NCI-H345 (cell line): ENCODE data around the gene SFRP2.

Source experiments
- DNase-seq: peaks from one replicate; lab custom pipeline; 2025; lab: John Stamatoyannopoulos, UW

SFRP2 gene

GRCh38 chr4:153798420-153798819 lies 9.5 kb upstream of the SFRP2 start:
- DNase-seq = no peak

GRCh38 chr4:153794006-153794405 lies 5.1 kb upstream of the SFRP2 start:
- no peak for DNase-seq

GRCh38 chr4:153792618-153793247 lies 3.9 kb upstream of the SFRP2 start:
- no peak for DNase-seq

GRCh38 chr4:153791746-153792617 lies 3.1 kb upstream of the SFRP2 start:
- DNase-seq = no peak

- no peak for DNase-seq
Observed at GRCh38 chr4:153790962-153791551, 2.2 kb upstream of the SFRP2 start.

GRCh38 chr4:153790500-153790865 lies 1.6 kb upstream of the SFRP2 start:
- no peak for DNase-seq

GRCh38 chr4:153789741-153790499 lies 1.0 kb upstream of the SFRP2 start:
- DNase-seq = no peak

GRCh38 chr4:153788051-153788412 lies 851 bp downstream of the SFRP2 start:
- no peak for DNase-seq

- DNase-seq = no peak
Observed at GRCh38 chr4:153787575-153787974, 1.3 kb downstream of the SFRP2 start.

- DNase-seq = no peak
Observed at GRCh38 chr4:153787061-153787560, 1.8 kb downstream of the SFRP2 start.

- DNase-seq = no peak
Observed at GRCh38 chr4:153785910-153786721, 2.8 kb downstream of the SFRP2 start.

GRCh38 chr4:153784166-153784699 lies 4.7 kb downstream of the SFRP2 start:
- DNase-seq = no peak

GRCh38 chr4:153782581-153782980 lies 6.3 kb downstream of the SFRP2 start:
- DNase-seq = no peak

- DNase-seq = no peak
Observed at GRCh38 chr4:153781717-153782416, 7.0 kb downstream of the SFRP2 start.

- no peak for DNase-seq
Observed at GRCh38 chr4:153781280-153781679, 7.6 kb downstream of the SFRP2 start.

GRCh38 chr4:153780876-153781275 lies 8.0 kb downstream of the SFRP2 start:
- no peak for DNase-seq

- DNase-seq = no peak
Observed at GRCh38 chr4:153780221-153780620, 8.7 kb downstream of the SFRP2 start.

GRCh38 chr4:153778383-153778782 lies 10.5 kb downstream of the SFRP2 start:
- DNase-seq = no peak

GRCh38 chr4:153777421-153777820 lies 11.5 kb downstream of the SFRP2 start:
- DNase-seq = no peak

GRCh38 chr4:153776601-153777000 lies 12.3 kb downstream of the SFRP2 start:
- DNase-seq = no peak
